ENCODE measurements around the gene ISG20. TPM values are rescaled to one million over a fixed set of nuclear protein-coding genes. Genes with fewer than 3 reads are reported as not detected.

Gene ISG20
- total and polyA plus RNA-seq, 2 experiments from 2014 or later: 1.4 TPM; not detected in 1

GRCh38 chr15:88647351-88648105, 8.7 kb downstream of the ISG20 start:
- no peak overlapping the region for H2AFZ ChIP-seq
- H3K27ac ChIP-seq: no peak overlapping the region
- in situ Hi-C loops (cut with MboI): no loop called here
- H3K4me2 ChIP-seq (ENCODE audit: unreplicated experiment): no peak overlapping the region
- TF ChIP-seq EZH2phosphoT487 (IDR thresholded peaks at IDR 0.05; ENCODE audit: insufficient read depth, low read depth): no peak
- no peak for TF ChIP-seq EZH2 (IDR thresholded peaks at IDR 0.05; ENCODE audit: insufficient read depth, poor library complexity, severe bottlenecking)
- no peaks in the 10 kb centered on the region for H3K79me2 ChIP-seq (ENCODE audit: insufficient read depth)
- peaks cover 8% of the 10 kb centered on the region; the same call in 1 of the 2 replicates for H3K4me1 ChIP-seq (ENCODE audit: insufficient read depth)
- H4K20me1 ChIP-seq (ENCODE audit: insufficient read depth): no peaks in the 10 kb centered on the region
- no peaks in the 10 kb centered on the region for H3K27me3 ChIP-seq (replicated peaks; ENCODE audit: insufficient read depth)
- 90 to 91% methylated on average over 11 of the region's 11 CpGs for WGBS, 2 experiments (ENCODE audit: low coverage in 1 of 2, low lambda C conversion rate in 2 of 2, missing lambda C conversion rate in 2 of 2)
- no peaks in the 10 kb centered on the region for H3K9me2 ChIP-seq (ENCODE audit: insufficient read depth)
- H3K4me3 ChIP-seq: no peak overlapping the region
- DNase-seq: no peak
- H3F3A ChIP-seq (ENCODE audit: insufficient read depth): no peaks in the 10 kb centered on the region
- no peaks in the 10 kb centered on the region for H3K9me3 ChIP-seq (ENCODE audit: low read depth)
- H3K9ac ChIP-seq: no peak overlapping the region
- no peaks in the 10 kb centered on the region for H3K36me3 ChIP-seq (ENCODE audit: low read depth)

GRCh38 chr15:88648357-88649214, 9.8 kb downstream of the ISG20 start:
- no peaks in the 10 kb centered on the region for H3F3A ChIP-seq (ENCODE audit: insufficient read depth)
- DNase-seq: peak; percentile 36
- no peaks in the 10 kb centered on the region for H3K79me2 ChIP-seq (ENCODE audit: insufficient read depth)
- peak overlapping the region; percentile 22; the same call in 1 of the 2 replicates for H3K27ac ChIP-seq
- H3K9me3 ChIP-seq (ENCODE audit: low read depth): no peaks in the 10 kb centered on the region
- H2AFZ ChIP-seq: no peak overlapping the region
- no peak overlapping the region for H3K4me3 ChIP-seq
- no peak overlapping the region for H3K9ac ChIP-seq
- in situ Hi-C loops (cut with MboI): no loop called here
- 94 to 95% methylated on average over 12 of the region's 12 CpGs for WGBS, 2 experiments (ENCODE audit: low coverage in 1 of 2, low lambda C conversion rate in 2 of 2, missing lambda C conversion rate in 2 of 2)
- H3K9me2 ChIP-seq (ENCODE audit: insufficient read depth): no peaks in the 10 kb centered on the region
- no peaks in the 10 kb centered on the region for H3K36me3 ChIP-seq (ENCODE audit: low read depth)
- H4K20me1 ChIP-seq (ENCODE audit: insufficient read depth): no peaks in the 10 kb centered on the region
- H3K27me3 ChIP-seq (replicated peaks; ENCODE audit: insufficient read depth): no peaks in the 10 kb centered on the region
- H3K4me1 ChIP-seq (ENCODE audit: insufficient read depth): peaks cover 8% of the 10 kb centered on the region; the same call in 1 of the 2 replicates
- H3K4me2 ChIP-seq (ENCODE audit: unreplicated experiment): no peak overlapping the region
- TF ChIP-seq EZH2 (IDR thresholded peaks at IDR 0.05; ENCODE audit: insufficient read depth, poor library complexity, severe bottlenecking): no peak
- TF ChIP-seq EZH2phosphoT487 (IDR thresholded peaks at IDR 0.05; ENCODE audit: insufficient read depth, low read depth): no peak

GRCh38 chr15:88649286-88649733, 10.5 kb downstream of the ISG20 start:
- H2AFZ ChIP-seq: no peak overlapping the region
- H3K9me2 ChIP-seq (ENCODE audit: insufficient read depth): no peaks in the 10 kb centered on the region
- no peaks in the 10 kb centered on the region for H3K79me2 ChIP-seq (ENCODE audit: insufficient read depth)
- WGBS, 2 experiments (ENCODE audit: low coverage in 1 of 2, low lambda C conversion rate in 2 of 2, missing lambda C conversion rate in 2 of 2): 55 to 56% methylated on average over 12 of the region's 12 CpGs
- H3K9ac ChIP-seq: no peak overlapping the region
- peak; percentile 82 for DNase-seq
- H3K36me3 ChIP-seq (ENCODE audit: low read depth): no peaks in the 10 kb centered on the region
- H3K27me3 ChIP-seq (replicated peaks; ENCODE audit: insufficient read depth): no peaks in the 10 kb centered on the region
- no peaks in the 10 kb centered on the region for H3K9me3 ChIP-seq (ENCODE audit: low read depth)
- no peaks in the 10 kb centered on the region for H3F3A ChIP-seq (ENCODE audit: insufficient read depth)
- H3K27ac ChIP-seq: peak overlapping the region; percentile 22; the same call in 1 of the 2 replicates
- peaks cover 8% of the 10 kb centered on the region; the same call in 1 of the 2 replicates for H3K4me1 ChIP-seq (ENCODE audit: insufficient read depth)
- H4K20me1 ChIP-seq (ENCODE audit: insufficient read depth): no peaks in the 10 kb centered on the region
- no peak overlapping the region for H3K4me3 ChIP-seq
- in situ Hi-C loops (cut with MboI): no loop called here
- TF ChIP-seq EZH2 (IDR thresholded peaks at IDR 0.05; ENCODE audit: insufficient read depth, poor library complexity, severe bottlenecking) (no peak), EZH2phosphoT487 (IDR thresholded peaks at IDR 0.05; ENCODE audit: insufficient read depth, low read depth) (no peak)
- no peak overlapping the region for H3K4me2 ChIP-seq (ENCODE audit: unreplicated experiment)

GRCh38 chr15:88649753-88650551, 11.1 kb downstream of the ISG20 start:
- no peaks in the 10 kb centered on the region for H3K79me2 ChIP-seq (ENCODE audit: insufficient read depth)
- H3K9ac ChIP-seq: no peak overlapping the region
- no peaks in the 10 kb centered on the region for H3K9me3 ChIP-seq (ENCODE audit: low read depth)
- no peak overlapping the region for H3K27ac ChIP-seq
- TF ChIP-seq EZH2phosphoT487 (IDR thresholded peaks at IDR 0.05; ENCODE audit: insufficient read depth, low read depth) (no peak), EZH2 (IDR thresholded peaks at IDR 0.05; ENCODE audit: insufficient read depth, poor library complexity, severe bottlenecking) (no peak)
- 90 to 95% methylated on average over 22 to 23 of the region's 23 CpGs for WGBS, 2 experiments (ENCODE audit: low coverage in 1 of 2, low lambda C conversion rate in 2 of 2, missing lambda C conversion rate in 2 of 2)
- H3K4me3 ChIP-seq: no peak overlapping the region
- H3K4me2 ChIP-seq (ENCODE audit: unreplicated experiment): no peak overlapping the region
- no peaks in the 10 kb centered on the region for H3K27me3 ChIP-seq (replicated peaks; ENCODE audit: insufficient read depth)
- no peaks in the 10 kb centered on the region for H3K36me3 ChIP-seq (ENCODE audit: low read depth)
- in situ Hi-C loops (cut with MboI): loop anchor here (25.0 kb wide), 2 partner anchors 362 to 537 kb away; no protein-coding TSS in a partner anchor
- no peak for DNase-seq
- no peak overlapping the region for H2AFZ ChIP-seq
- no peaks in the 10 kb centered on the region for H3F3A ChIP-seq (ENCODE audit: insufficient read depth)
- H3K4me1 ChIP-seq (ENCODE audit: insufficient read depth): peaks cover 8% of the 10 kb centered on the region; the same call in 1 of the 2 replicates
- H4K20me1 ChIP-seq (ENCODE audit: insufficient read depth): no peaks in the 10 kb centered on the region
- no peaks in the 10 kb centered on the region for H3K9me2 ChIP-seq (ENCODE audit: insufficient read depth)

All from GM23248 (cell line).